Type B pancreatic cell (in vitro differentiated cells): Measurements from ENCODE around the gene SPRY1. TPM values are rescaled to one million over a fixed set of nuclear protein-coding genes. Genes with fewer than 3 reads are reported as not detected.
A peak's percentile ranks its signal among the peaks of the same experiment; 100 is the strongest.

Experiments used
- DNase-seq: peaks from one replicate; pipeline ENCODE4 v3.0.0; 2021; ENCODE audit warnings: mixed read lengths; ENCODE audit not compliant: unreplicated experiment; ENCODE audit errors: extremely low spot score
- H3K27ac Mint-ChIP-seq: 2 replicates; pipeline ENCODE4 v1.8.0; 2021; ENCODE audit warnings: mild to moderate bottlenecking, mixed read lengths
- H3K27me3 Mint-ChIP-seq: 2 replicates; pipeline ENCODE4 v1.8.0; 2021; ENCODE audit warnings: mixed read lengths
- H3K36me3 Mint-ChIP-seq: 2 replicates; pipeline ENCODE4 v1.8.0; 2021; ENCODE audit warnings: mixed read lengths
- H3K4me1 Mint-ChIP-seq: one replicate; pipeline ENCODE4 v1.8.0; 2021; ENCODE audit warnings: mixed read lengths; ENCODE audit not compliant: unreplicated experiment
- H3K4me3 Mint-ChIP-seq: 2 replicates; pipeline ENCODE4 v1.8.0; 2021; ENCODE audit warnings: mild to moderate bottlenecking, mixed read lengths
- H3K9me3 Mint-ChIP-seq: 2 replicates; pipeline ENCODE4 v1.8.0; 2021; ENCODE audit warnings: mixed read lengths
- CTCF ChIP-seq: fragments of 200-600 bp; sonication (generic); conservative IDR thresholded peaks from 2 replicates; pipeline ENCODE4 v1.5.0; 2021; ENCODE audit warnings: antibody characterized with exemption, mild to moderate bottlenecking
- total RNA-seq: library from RNA; stranded (reverse); gene quantifications from 2 replicates; pipeline ENCODE4 v1.2.1, GENCODE V29; 2021; ENCODE audit warnings: low replicate concordance

SPRY1 gene
- total RNA-seq, 1 donor from 2014 or later, result 61.3 TPM

GRCh38 chr4:123354701-123355100 is 41.9 kb upstream of the SPRY1 start:
- no peaks in the 10 kb centered on the region for H3K36me3 Mint-ChIP-seq
- no peaks in the 10 kb centered on the region for H3K27me3 Mint-ChIP-seq
- H3K9me3 Mint-ChIP-seq, result peaks cover 2% of the 10 kb centered on the region
- H3K4me3 Mint-ChIP-seq, result no peak overlapping the region
- H3K4me1 Mint-ChIP-seq, result peaks cover 16% of the 10 kb centered on the region
- no peak overlapping the region for H3K27ac Mint-ChIP-seq
- TF ChIP-seq CTCF, result no peak
- no peak for DNase-seq

- H3K27ac Mint-ChIP-seq, result no peak overlapping the region
- no peak for TF ChIP-seq CTCF
- H3K4me1 Mint-ChIP-seq, result peaks cover 12% of the 10 kb centered on the region
- H3K9me3 Mint-ChIP-seq, result peaks cover 4% of the 10 kb centered on the region
- H3K4me3 Mint-ChIP-seq, result no peak overlapping the region
- no peaks in the 10 kb centered on the region for H3K36me3 Mint-ChIP-seq
- no peaks in the 10 kb centered on the region for H3K27me3 Mint-ChIP-seq
- no peak for DNase-seq
Observed at GRCh38 chr4:123356921-123357320, 39.7 kb upstream of the SPRY1 start.

- no peak for DNase-seq
- H3K27me3 Mint-ChIP-seq, result no peaks in the 10 kb centered on the region
- no peaks in the 10 kb centered on the region for H3K36me3 Mint-ChIP-seq
- peaks cover 4% of the 10 kb centered on the region for H3K9me3 Mint-ChIP-seq
- peak overlapping the region; percentile 66 for H3K4me3 Mint-ChIP-seq
- H3K4me1 Mint-ChIP-seq, result peaks cover 7% of the 10 kb centered on the region
- no peak for TF ChIP-seq CTCF
- H3K27ac Mint-ChIP-seq, result peak overlapping the region; percentile 85
Observed at GRCh38 chr4:123359449-123360315, 36.9 kb upstream of the SPRY1 start.

GRCh38 chr4:123361195-123361861 is 35.3 kb upstream of the SPRY1 start:
- Mint-ChIP-seq H3K27me3 (no peaks in the 10 kb centered on the region), H3K4me1 (peaks cover 12% of the 10 kb centered on the region), H3K9me3 (peaks cover 6% of the 10 kb centered on the region), H3K27ac (no peak overlapping the region), H3K36me3 (no peaks in the 10 kb centered on the region), H3K4me3 (no peak overlapping the region)
- TF ChIP-seq CTCF, result no peak
- no peak for DNase-seq

- H3K4me1 Mint-ChIP-seq, result peaks cover 15% of the 10 kb centered on the region
- no peaks in the 10 kb centered on the region for H3K36me3 Mint-ChIP-seq
- no peaks in the 10 kb centered on the region for H3K27me3 Mint-ChIP-seq
- H3K4me3 Mint-ChIP-seq, result no peak overlapping the region
- no peak for DNase-seq
- peaks cover 11% of the 10 kb centered on the region for H3K9me3 Mint-ChIP-seq
- no peak for TF ChIP-seq CTCF
- H3K27ac Mint-ChIP-seq, result no peak overlapping the region
Observed at GRCh38 chr4:123362103-123362502, 34.5 kb upstream of the SPRY1 start.
